ENCODE results near the gene RPS21. TPM values are rescaled to one million over a fixed set of nuclear protein-coding genes. Genes with fewer than 3 reads are reported as not detected.

Gene RPS21
- total and polyA plus RNA-seq, 10 of the 15 experiments (the other 5 are each of a cell fraction or from before 2014, with no cell fraction given): 1,474 to 4,987 (median 2,439) TPM

DNA sequence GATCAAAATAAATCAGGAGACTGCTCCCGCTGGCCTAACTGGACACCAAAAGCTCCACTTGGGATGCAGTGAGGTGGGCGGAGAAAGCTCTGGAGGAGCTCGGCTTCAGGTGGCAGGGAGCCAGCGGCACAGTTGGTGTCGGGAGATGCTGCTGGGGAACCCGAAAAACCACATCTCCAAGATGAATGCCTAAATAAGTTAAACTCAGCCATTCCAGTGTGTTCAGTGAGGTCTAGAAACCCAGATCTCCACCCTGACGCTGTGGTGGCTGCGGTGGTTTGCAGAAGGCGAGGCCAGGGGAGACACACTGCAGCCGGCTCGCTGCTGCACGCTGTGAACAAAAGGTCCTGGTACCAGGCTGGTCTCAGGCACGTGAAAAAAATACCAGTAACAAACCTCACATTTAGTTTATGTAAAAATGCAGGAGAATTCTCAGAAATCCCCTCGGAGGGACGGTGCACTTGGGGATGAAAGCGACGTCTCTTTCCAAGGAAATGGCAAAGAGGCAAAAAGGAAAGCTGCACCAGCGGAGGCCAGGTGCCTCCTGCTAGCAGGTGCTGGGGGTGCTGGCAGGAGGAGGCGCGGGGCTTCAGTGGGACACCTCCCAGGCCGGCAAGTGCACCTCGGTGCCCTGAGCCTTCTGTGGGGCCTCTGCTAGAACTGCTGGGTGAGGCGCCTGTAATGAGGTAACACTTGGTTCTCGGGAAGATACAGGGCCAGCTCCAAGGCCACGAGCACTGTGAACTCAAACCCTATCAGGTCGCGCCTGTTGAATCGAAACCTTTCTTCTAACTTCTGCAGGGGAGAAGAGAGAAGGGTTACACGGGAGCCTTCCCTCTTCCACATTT, 3.6 kb downstream of the RPS21 start (continued):
- TF ChIP-seq, protein P1, sequence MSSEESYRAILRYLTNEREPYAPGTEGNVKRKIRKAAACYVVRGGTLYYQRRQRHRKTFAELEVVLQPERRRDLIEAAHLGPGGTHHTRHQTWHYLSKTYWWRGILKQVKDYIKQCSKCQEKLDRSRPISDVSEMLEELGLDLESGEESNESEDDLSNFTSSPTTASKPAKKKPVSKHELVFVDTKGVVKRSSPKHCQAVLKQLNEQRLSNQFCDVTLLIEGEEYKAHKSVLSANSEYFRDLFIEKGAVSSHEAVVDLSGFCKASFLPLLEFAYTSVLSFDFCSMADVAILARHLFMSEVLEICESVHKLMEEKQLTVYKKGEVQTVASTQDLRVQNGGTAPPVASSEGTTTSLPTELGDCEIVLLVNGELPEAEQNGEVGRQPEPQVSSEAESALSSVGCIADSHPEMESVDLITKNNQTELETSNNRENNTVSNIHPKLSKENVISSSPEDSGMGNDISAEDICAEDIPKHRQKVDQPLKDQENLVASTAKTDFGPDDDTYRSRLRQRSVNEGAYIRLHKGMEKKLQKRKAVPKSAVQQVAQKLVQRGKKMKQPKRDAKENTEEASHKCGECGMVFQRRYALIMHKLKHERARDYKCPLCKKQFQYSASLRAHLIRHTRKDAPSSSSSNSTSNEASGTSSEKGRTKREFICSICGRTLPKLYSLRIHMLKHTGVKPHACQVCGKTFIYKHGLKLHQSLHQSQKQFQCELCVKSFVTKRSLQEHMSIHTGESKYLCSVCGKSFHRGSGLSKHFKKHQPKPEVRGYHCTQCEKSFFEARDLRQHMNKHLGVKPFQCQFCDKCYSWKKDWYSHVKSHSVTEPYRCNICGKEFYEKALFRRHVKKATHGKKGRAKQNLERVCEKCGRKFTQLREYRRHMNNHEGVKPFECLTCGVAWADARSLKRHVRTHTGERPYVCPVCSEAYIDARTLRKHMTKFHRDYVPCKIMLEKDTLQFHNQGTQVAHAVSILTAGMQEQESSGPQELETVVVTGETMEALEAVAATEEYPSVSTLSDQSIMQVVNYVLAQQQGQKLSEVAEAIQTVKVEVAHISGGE (CRISPR knock-in tag; IDR thresholded peaks at IDR 0.05): no peak
- TF ChIP-seq CBX5 (IDR thresholded peaks at IDR 0.05; ENCODE audit: low read depth) (no peak), TCF3 (IDR thresholded peaks at IDR 0.05; ENCODE audit: borderline replicate concordance, insufficient read depth, low read depth, low read length) (no peak)

DNA sequence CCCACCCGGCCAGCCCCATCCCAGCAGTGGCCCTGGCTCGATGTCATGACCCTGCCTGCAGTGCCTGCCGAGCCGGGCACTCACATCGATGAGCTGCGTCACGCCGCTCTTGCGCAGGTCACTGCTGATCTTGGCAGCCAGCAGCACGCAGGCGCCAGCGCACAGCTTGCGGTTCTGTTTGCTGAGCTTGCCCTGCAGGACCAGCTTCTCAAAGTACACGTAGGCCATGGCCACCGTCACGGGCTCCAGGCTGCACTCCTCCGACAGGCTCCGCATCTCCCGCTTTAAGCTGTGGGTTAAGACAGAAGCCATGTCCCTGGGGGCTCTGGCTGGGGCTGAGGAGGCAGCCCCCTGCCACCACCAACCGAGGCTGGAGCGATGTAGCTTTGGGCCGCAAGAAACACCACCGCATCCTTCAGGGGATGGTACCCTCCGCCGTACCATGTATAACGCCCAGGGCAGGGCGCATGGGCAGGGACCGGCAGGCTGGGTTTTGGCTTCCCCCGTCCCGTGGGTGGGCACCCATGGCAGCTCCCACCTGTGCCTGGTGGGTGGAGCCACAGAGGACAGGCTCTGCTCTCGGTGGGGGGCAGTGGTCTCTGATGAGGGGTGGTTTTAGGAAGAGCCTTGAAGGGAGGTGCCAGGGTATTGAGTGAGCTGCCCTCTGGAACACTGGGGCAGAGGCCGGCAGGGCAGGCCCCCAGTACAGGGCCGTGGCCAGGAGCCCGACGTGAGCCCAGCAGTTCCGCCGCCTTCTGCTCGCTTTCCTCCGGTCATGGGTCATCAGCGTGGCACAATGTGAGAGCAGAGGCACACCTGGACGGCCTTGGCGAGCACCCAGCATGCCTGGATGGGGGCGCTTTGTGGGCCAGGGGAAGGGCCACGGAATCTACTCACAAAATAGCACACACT, 4.5 kb downstream of the RPS21 start:
- Histone ChIP-seq H3K9me3 (replicated peaks; ENCODE audit: control insufficient read depth, insufficient read depth, low read length) (no peaks in the 10 kb centered on the region), H3K4me2 (ENCODE audit: control insufficient read depth, insufficient read depth) (no peak overlapping the region), H2AFZ (ENCODE audit: control insufficient read depth, low read depth, low read length) (no peak overlapping the region), H3K4me1 (ENCODE audit: control insufficient read depth, insufficient read depth, low read length) (peaks cover 4% of the 10 kb centered on the region; the same call in 1 of the 2 replicates), H3K9ac (ENCODE audit: control insufficient read depth, insufficient read depth, low read length) (no peak overlapping the region), H3K27ac (ENCODE audit: control insufficient read depth, insufficient read depth) (no peak overlapping the region), H3K27me3 (replicated peaks in 1 of 2; ENCODE audit: control insufficient read depth in 2 of 2, insufficient read depth in 2 of 2, low read length in 1 of 2) (no peaks in the 10 kb centered on the region), H4K20me1 (ENCODE audit: control insufficient read depth, insufficient read depth) (no peaks in the 10 kb centered on the region), H3K79me2 (ENCODE audit: control insufficient read depth, insufficient read depth, low read length) (peaks cover 31% of the 10 kb centered on the region), H3K36me3 (ENCODE audit: control insufficient read depth in 2 of 2, insufficient read depth in 2 of 2, low read length in 1 of 2) (peaks cover 9 to 13% of the 10 kb centered on the region in 2 experiments), H3K4me3 (no peak overlapping the region)
- SMC1A ChIA-PET (ENCODE audit: uncharacterized antibody, unreplicated experiment): interaction anchor here (0.6 kb wide), 1 partner anchor 410 kb away, joined by 3 read pairs; no protein-coding TSS in a partner anchor
- FAIRE-seq: no peak
- CTCF ChIA-PET: interaction anchor here (1.1 kb wide), 1 partner anchor 19 kb away, joined by 3 read pairs; no protein-coding TSS in a partner anchor
- TF ChIP-seq ATF7 (IDR thresholded peaks at IDR 0.05; ENCODE audit: low read depth): no peak
- TF ChIP-seq SMAD1 (IDR thresholded peaks at IDR 0.05; ENCODE audit: low read depth, partially characterized antibody): no peak
- no peak for TF ChIP-seq CHD2 (IDR thresholded peaks at IDR 0.05; ENCODE audit: borderline replicate concordance, low read depth, low read length)
- TF ChIP-seq, protein P2, sequence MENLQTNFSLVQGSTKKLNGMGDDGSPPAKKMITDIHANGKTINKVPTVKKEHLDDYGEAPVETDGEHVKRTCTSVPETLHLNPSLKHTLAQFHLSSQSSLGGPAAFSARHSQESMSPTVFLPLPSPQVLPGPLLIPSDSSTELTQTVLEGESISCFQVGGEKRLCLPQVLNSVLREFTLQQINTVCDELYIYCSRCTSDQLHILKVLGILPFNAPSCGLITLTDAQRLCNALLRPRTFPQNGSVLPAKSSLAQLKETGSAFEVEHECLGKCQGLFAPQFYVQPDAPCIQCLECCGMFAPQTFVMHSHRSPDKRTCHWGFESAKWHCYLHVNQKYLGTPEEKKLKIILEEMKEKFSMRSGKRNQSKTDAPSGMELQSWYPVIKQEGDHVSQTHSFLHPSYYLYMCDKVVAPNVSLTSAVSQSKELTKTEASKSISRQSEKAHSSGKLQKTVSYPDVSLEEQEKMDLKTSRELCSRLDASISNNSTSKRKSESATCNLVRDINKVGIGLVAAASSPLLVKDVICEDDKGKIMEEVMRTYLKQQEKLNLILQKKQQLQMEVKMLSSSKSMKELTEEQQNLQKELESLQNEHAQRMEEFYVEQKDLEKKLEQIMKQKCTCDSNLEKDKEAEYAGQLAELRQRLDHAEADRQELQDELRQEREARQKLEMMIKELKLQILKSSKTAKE (IDR thresholded peaks at IDR 0.05; ENCODE audit: low read depth, poor library complexity, severe bottlenecking): no peak
- TF ChIP-seq SPI1 (IDR thresholded peaks at IDR 0.05; ENCODE audit: borderline replicate concordance, insufficient read depth, low read depth, low read length): no peak
- no peak for TF ChIP-seq ZZZ3 (IDR thresholded peaks at IDR 0.05; ENCODE audit: control insufficient read depth, insufficient read length, low read depth)
- no peak for TF ChIP-seq GATAD2B (conservative IDR thresholded peaks at IDR 0.05; ENCODE audit: low read depth)
- no peak for TF ChIP-seq SREBF1 (IDR thresholded peaks at IDR 0.05; ENCODE audit: low read length)
- no peak for TF ChIP-seq RAD21 (IDR thresholded peaks at IDR 0.05; ENCODE audit: insufficient read depth, low read depth, low read length)
- RAD21 ChIA-PET (ENCODE audit: unreplicated experiment): no interaction called here
- WGBS (ENCODE audit: insufficient coverage, insufficient replicate concordance, low lambda C conversion rate, missing lambda C conversion rate): 87% methylated on average over 44 of the region's 44 CpGs
- no TSS peak for BruUV-seq (replicated peaks)
- DNase-seq (ENCODE audit: low read depth, low spot score): no peak
- in situ Hi-C loops (cut with MboI) (loop anchor here (25.0 kb wide), 1 partner anchor 379 kb away; no protein-coding TSS in a partner anchor), intact Hi-C loops (cut with micrococcal nuclease; ENCODE audit: unreplicated experiment) (no loop called here)
- POLR2A ChIA-PET: no interaction called here
- ATAC-seq: no peak
